HG03095 (cell line): Measurements from ENCODE around the gene SGMS1.
A peak's percentile ranks its signal among the peaks of the same experiment; 100 is the strongest.

Experiments
- ATAC-seq: cut with Tn5 transposase; IDR thresholded peaks from one replicate; pipeline ENCODE4 v1.9.1; 2021; ENCODE audit warnings: moderate library complexity; ENCODE audit not compliant: unreplicated experiment

The SGMS1 gene

GRCh38 chr10:50349554-50349953 is 274.2 kb downstream of the SGMS1 start:
- ATAC-seq, result no peak

- peak; percentile 87 for ATAC-seq
These were observed 276.4 kb downstream of the SGMS1 start for GRCh38 chr10:50347394-50347802.

DNA sequence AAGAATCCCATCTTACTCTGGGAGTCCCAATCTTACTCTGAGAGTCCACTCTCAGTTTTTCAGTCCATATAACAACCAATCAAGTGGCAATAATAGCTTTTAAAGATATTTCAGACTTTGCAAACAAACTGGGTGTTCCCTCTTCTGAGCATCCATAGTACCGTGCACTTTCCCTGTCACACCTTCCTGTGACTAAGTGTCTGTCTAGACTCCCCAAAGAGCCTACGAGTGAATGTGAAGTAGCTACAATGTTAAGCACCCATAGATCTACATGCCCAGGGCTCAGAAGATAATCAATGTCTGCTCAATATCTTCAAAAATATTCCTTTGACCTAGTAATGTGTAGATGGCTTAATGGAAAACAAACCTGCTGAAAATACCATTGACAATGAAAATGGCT is 276.8 kb downstream of the SGMS1 start:
- ATAC-seq, result peak; percentile 6

DNA sequence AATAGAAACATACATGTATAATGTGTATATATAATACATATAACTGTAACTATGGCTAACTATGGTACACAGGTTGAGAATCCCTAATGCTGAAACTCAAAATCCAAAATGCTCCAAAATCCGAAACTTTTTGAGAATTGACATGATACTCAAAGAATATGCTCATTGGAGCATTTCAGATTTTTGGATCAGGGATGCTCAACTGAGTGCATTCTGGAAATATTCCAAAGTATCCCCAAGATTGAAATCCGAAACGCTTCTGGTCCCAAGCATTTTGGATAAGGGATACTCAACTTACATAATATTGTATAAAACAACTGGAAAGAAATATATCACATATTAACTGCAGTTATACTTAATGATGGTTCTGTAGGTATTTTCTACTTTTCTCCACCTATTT is 278.2 kb downstream of the SGMS1 start:
- ATAC-seq, result no peak

DNA sequence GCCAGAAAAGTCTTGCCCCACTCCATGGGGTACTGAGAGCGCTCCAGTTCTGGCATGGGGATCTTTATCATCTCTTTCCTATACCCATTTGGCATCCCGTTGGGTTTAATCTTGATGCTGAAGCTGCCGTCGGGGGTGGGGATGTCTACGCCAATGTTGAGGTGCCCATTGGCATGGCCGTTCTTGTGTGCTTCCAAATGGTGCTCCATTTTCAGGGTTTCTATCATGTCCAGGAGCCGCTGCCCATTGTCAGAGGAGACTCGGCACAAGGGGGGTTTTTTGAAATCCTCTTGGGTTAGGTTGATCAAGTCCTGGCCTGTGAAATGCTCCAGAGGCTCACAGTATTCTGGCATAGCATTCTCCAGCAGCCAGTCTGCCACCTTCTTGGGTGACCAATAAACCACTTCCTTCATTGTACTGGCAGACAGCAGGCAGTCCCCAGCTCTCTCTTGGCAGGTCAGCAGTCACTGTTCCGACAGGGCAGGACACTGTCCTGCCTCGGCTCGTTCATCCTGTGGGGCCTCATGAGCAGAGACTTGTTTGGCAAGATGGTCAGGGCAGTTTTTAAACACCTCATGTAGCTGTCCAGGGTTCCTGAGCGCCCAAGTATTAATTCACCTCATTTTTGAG is 279.9 kb downstream of the SGMS1 start:
- ATAC-seq, result no peak

- ATAC-seq, result no peak
These were observed 281.8 kb downstream of the SGMS1 start for GRCh38 chr10:50341987-50342386.

GRCh38 chr10:50336140-50336539 is 287.6 kb downstream of the SGMS1 start:
- ATAC-seq, result no peak

DNA sequence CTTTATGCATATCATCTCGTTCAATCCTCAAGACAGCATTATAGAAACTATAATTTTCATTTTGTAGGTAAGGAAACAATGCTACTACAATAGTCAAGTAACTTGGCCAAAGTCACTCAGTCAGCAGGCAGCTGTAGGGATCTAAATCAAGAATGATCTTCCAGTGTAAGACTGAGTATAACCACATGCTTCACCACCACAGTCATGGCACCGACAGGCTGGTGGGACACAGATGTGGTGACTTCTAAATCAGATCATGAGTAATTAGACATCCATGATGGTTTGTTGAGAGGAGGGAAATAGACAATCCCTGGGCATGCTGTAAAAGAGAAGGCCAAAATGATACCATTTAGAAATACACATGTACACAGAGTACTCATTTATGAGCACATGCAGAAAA is 288.4 kb downstream of the SGMS1 start:
- no peak for ATAC-seq

DNA sequence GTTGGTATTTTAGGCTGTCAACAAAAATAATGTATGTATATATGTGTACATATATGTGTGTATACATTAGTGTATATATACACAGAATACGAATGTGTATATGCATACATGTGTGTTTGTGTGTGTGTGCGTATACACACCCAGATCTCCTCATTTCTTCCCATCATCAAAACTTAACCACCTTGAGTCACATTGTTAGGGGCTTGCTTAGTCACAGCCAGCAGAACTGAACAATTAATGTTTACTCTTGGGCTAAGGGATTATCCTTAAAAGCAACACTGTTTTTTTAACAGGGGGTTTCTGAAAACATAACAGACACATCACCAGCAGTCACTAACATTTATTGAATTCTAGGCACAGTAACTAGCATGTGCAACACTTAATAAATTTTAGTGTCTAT is 289.5 kb downstream of the SGMS1 start:
- ATAC-seq, result no peak

- no peak for ATAC-seq
These were observed 289.9 kb downstream of the SGMS1 start for GRCh38 chr10:50333872-50334271.

DNA sequence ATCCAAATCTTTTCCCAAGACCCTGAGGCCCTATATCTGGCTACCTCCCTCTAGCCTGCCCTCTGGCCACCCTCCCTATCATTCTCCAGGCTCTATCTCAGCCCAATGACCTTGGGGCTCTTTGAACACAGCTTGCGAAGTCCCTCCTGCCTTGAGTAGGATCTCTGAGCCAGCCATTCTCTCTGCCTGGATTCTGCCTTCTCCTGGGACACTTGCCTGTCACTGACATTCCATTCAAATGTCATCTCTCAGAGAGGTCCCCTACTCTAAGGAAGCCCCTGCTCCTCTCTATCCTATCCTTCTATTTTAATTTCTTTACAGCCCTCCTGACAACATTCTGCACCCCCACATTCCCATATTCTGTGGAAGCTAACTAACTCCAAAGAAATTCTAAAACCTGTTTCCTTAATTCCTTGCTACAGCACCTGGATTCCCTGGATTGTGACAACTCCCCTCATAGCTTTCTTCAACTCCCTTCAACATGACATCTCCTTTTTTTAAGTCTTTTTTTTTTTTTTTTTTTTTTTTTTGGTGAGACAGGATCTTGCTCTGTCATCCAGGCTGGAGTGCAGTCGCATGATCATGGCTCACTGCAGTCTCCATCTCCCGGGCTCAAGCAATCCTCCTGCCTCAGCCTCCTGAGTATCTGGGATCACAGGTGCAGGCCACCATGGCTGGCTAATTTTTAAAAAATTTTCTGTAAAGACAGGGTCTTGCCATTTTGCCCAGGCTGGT is 291.5 kb downstream of the SGMS1 start:
- no peak for ATAC-seq

DNA sequence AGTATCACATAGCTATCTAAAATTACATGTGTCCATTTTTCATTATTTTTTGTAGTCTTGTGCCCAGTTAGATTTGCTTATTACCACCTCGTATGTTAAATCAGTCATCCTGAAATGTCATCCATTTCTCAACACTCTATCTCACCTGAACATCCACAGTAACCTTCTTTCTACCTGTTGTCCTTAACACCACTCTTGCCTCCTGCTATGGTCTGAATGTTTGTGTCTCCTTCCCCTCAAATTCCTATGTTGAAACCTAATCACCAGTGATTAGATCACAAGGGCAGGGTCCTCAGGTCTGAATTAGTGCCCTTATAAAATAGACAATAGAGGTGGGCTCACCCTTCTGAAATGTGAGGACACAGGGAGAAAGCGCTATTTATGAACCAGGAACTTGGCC is 292.3 kb downstream of the SGMS1 start:
- ATAC-seq, result no peak

DNA sequence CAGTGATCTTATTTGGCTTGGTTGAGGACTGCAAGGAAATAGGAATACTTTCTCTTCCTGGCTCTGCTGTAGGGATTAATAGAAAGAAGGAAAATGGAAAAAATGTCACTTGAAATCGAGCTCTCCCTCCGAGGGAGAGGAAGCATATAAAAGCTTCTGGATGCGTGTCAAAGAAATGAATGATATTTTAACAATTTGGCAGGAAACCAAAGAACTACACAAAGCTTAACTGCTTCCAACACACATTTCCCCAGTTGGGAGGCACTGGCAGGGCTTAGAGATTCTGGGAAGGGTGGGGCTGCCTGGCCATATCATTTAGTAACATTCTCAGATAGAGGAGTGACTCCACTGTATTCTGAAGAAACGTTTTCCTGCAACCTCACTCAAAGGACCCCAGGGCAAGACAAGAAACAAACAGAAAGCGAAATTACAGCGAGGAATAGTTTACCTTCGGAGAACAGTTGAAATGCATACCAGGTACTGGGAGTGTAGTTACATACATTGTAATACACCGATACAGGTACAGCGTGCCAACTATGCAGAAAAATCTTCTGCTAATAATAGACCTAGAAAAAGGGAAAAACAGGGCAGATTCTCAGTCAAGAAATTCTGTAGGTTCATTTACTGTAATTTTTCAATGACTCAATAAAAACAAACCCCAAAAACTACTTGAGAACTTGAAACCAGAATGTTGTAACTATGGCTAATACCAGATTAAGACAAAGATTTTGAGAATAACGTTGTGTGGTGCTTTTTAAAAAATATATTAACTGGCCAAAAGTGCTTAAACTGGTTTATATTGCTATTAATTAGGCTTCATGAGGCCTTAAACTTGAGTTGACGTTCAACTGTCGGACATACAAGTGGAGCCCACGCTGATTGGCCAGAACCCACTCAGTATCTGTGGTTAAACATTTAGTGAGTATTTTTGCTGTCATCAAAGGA is 296.7 kb downstream of the SGMS1 start:
- ATAC-seq, result no peak

DNA sequence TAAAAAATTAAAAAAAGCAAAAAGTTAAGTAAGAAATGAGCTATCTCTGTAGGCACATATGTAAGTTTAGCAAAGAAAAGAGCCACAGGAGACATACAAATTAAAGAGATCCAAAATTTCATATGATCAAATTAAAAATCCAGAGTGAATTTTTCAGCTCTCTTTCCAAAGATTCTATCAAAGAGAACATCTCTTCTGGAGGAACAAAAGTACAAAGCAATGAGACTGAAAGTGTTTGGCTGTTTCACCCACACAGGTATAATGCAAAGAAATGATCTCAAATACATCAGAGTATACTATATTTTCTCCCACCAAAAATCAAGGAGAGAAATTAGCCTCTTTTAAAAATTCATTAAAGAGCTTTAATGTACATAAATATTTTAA is 297.6 kb downstream of the SGMS1 start:
- ATAC-seq, result no peak

DNA sequence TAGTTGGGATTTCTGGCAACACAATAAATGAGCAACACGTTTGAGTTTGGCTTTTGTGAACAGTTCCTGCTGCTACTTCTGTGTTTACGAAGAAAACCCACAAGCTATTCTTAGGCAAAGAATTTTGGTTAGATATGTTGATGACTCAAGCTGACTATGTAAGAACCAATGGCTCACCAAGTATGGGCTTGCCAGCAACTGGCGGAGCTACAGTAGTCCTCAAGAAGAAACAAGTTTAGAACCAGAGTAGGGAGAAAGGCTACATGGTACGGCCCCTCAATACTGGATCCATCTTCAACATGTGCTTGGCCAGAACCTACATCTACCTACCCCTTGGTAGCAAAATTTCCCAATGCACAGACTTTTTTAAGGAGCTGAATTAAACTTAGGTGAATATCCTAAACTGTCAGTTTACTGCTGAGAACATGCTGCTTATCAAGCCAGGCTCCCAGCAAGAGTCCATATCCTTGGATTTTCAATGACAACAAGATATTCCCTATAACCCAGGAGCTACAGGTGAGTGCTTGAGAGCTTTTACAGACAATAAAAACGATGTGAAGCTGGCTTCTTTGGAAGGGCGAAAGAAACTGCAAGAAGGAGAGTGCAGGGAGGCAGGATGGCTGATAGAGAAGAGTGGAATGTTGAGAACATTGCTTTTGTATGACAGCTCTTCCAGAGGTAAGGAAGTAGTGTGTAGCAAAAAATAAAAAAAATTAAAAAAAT is 298.1 kb downstream of the SGMS1 start:
- peak; percentile 86 for ATAC-seq

GRCh38 chr10:50324680-50325393 is 298.9 kb downstream of the SGMS1 start:
- ATAC-seq, result no peak

DNA sequence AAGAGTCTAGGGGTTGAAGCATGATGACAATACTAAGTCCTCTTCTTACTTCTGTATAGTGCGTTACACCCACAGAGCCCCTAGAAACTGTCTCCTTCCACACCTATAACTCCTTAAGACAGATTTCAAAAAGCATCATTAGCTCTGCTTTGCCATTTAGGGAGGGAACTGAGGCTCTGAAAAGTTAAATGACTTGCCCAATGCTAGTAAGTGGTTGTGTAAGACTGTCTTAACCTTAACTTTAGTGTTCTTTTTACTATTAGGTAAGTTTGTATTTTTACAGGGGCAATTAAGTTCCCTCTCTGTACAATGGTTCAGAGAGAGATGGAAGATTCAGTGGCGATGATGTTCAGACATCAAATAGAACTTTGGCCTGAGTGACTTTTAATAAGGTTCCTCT is 299.7 kb downstream of the SGMS1 start:
- ATAC-seq, result no peak

- ATAC-seq, result no peak
These were observed 301.7 kb downstream of the SGMS1 start for GRCh38 chr10:50322077-50322476.

DNA sequence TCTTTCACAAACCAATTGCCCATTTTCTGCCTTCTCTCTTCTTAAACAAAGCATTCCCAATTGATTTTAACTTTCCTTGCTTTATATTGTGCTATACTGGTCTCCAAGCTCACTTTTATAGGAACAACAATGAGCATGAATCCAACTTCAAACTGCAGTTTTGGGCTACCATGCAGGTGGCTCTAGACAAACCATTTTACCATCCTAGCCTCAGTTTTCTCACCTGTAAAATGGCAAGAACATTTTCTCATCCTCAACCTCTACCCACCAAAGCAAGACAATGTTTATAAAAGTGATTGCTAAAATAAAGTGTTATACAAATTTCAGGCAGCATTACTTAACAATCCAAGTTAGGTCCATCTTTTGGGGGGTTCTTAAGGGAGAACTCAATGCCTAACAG is 305.6 kb downstream of the SGMS1 start:
- ATAC-seq, result no peak
